ENCODE data around the gene CMBL.
"Not testable (repeated sequence)": the region's sequence is repeated elsewhere in the genome, so short reads cannot be mapped to it uniquely, and the experiment has no call there.

The CMBL gene

GRCh38 chr5:10310066-10310779 lies 2.5 kb upstream of the CMBL start:
- no peak for DNase-seq

GRCh38 chr5:10308844-10309243 lies 1.1 kb upstream of the CMBL start:
- no peak for DNase-seq

GRCh38 chr5:10306806-10307205 lies 896 bp downstream of the CMBL start:
- no peak for DNase-seq

GRCh38 chr5:10306114-10306513 lies 1.6 kb downstream of the CMBL start:
- DNase-seq, result no peak

- DNase-seq, result no peak
These were observed 2.8 kb downstream of the CMBL start for GRCh38 chr5:10304932-10305331.

GRCh38 chr5:10303699-10304170 lies 4.0 kb downstream of the CMBL start:
- DNase-seq, result no peak

- DNase-seq, result no peak
These were observed 4.5 kb downstream of the CMBL start for GRCh38 chr5:10303201-10303600.

- DNase-seq, result no peak
These were observed 5.7 kb downstream of the CMBL start for GRCh38 chr5:10301842-10302610.

GRCh38 chr5:10301266-10301665 lies 6.4 kb downstream of the CMBL start:
- no peak for DNase-seq

GRCh38 chr5:10300246-10300645 lies 7.5 kb downstream of the CMBL start:
- DNase-seq, result no peak

GRCh38 chr5:10297646-10298204 lies 10.0 kb downstream of the CMBL start:
- DNase-seq, result no peak

- no peak for DNase-seq
These were observed 11.9 kb downstream of the CMBL start for GRCh38 chr5:10295619-10296326.

GRCh38 chr5:10293907-10294662 lies 13.6 kb downstream of the CMBL start:
- no peak for DNase-seq

GRCh38 chr5:10291692-10292339 lies 15.9 kb downstream of the CMBL start:
- DNase-seq, result no peak

GRCh38 chr5:10290438-10290837 lies 17.3 kb downstream of the CMBL start:
- DNase-seq, result no peak

GRCh38 chr5:10289991-10290390 lies 17.7 kb downstream of the CMBL start:
- DNase-seq, result no peak

- DNase-seq, result no peak
These were observed 18.3 kb downstream of the CMBL start for GRCh38 chr5:10289353-10289752.

- peak; percentile 18 for DNase-seq
These were observed 19.0 kb downstream of the CMBL start for GRCh38 chr5:10288592-10289219.

- no peak for DNase-seq
These were observed 20.9 kb downstream of the CMBL start for GRCh38 chr5:10286862-10287227.

- no peak for DNase-seq
These were observed 21.4 kb downstream of the CMBL start for GRCh38 chr5:10286162-10286861.

GRCh38 chr5:10285362-10285761 lies 22.3 kb downstream of the CMBL start:
- DNase-seq, result not testable (repeated sequence)

Measured in stimulated activated CD4-positive, alpha-beta T cell treated with anti-CD3 and anti-CD28 coated beads, Interleukin-1b, Interleukin-23, amount 100 ng/mL, for 48 hours (primary cell).